DND-41 (cell line): ENCODE measurements around the gene STOML2.
A peak's percentile ranks its signal among the peaks of the same experiment; 100 is the strongest.

Source experiments
- ATAC-seq: fragments of 200-7000 bp; cut with Tn5 transposase; 3 replicates; pipeline ENCODE4 v1.9.1; 2021; ENCODE audit warnings: low read depth; ENCODE audit not compliant: insufficient read depth
- DNase-seq: peaks from one replicate; pipeline ENCODE4 v3.0.0-alpha.2; 2020
- H2AFZ ChIP-seq: 2 replicates; pipeline ENCODE4 v1.6.0; 2012; ENCODE audit warnings: low read depth, low read length
- H3K27ac ChIP-seq: 2 replicates; pipeline ENCODE4 v1.5.1; 2012; ENCODE audit warnings: low read length, inconsistent platforms
- H3K27me3 ChIP-seq: fragments of 200-600 bp; sonication (generic); 2 replicates; pipeline ENCODE4 v1.6.0; 2012; ENCODE audit warnings: low read length, mild to moderate bottlenecking, inconsistent platforms; ENCODE audit not compliant: insufficient read depth, poor library complexity
- H3K36me3 ChIP-seq: 2 replicates; pipeline ENCODE4 v1.5.1; 2012; ENCODE audit warnings: low read length, inconsistent platforms; ENCODE audit not compliant: insufficient read depth
- H3K4me1 ChIP-seq: 2 replicates; pipeline ENCODE4 v1.5.1; 2012; ENCODE audit warnings: mild to moderate bottlenecking, low read length; ENCODE audit not compliant: insufficient read depth
- H3K4me2 ChIP-seq: 2 replicates; pipeline ENCODE4 v1.6.0; 2012; ENCODE audit warnings: mild to moderate bottlenecking, moderate library complexity, low read length, inconsistent platforms; ENCODE audit not compliant: insufficient read depth
- H3K4me3 ChIP-seq, 2 experiments: fragments of 200-600 bp in 1 of 2; shearing (Covaris generic) in 1 of 2; 2 replicates each; pipeline ENCODE4 v1.5.1; 2012 to 2016; ENCODE audit warnings: inconsistent platforms in 2 of 2, low read length in 2 of 2, mild to moderate bottlenecking in 2 of 2, low read depth in 1 of 2, moderate library complexity in 1 of 2
- H3K79me2 ChIP-seq: 2 replicates; pipeline ENCODE4 v1.6.0; 2012; ENCODE audit warnings: low read length, inconsistent platforms; ENCODE audit not compliant: insufficient read depth
- H3K9ac ChIP-seq: 2 replicates; pipeline ENCODE4 v1.6.0; 2012; ENCODE audit warnings: low read depth, mild to moderate bottlenecking, inconsistent platforms, low read length, moderate library complexity
- H3K9me3 ChIP-seq: 2 replicates; pipeline ENCODE4 v1.5.1; 2012; ENCODE audit warnings: low read length, moderate library complexity, mild to moderate bottlenecking, inconsistent platforms; ENCODE audit not compliant: insufficient read depth, severe bottlenecking
- H4K20me1 ChIP-seq: 2 replicates; pipeline ENCODE4 v1.6.0; 2012; ENCODE audit warnings: low read length; ENCODE audit not compliant: insufficient read depth
- CTCF ChIP-seq: IDR thresholded peaks from 2 replicates; pipeline ENCODE4 v1.5.1; 2012; ENCODE audit warnings: borderline replicate concordance, low read length, moderate library complexity, mild to moderate bottlenecking; ENCODE audit not compliant: poor library complexity, severe bottlenecking; ENCODE audit errors: extremely low read depth
- EZH2 ChIP-seq: IDR thresholded peaks from 3 replicates; pipeline ENCODE4 v1.6.1; 2012; ENCODE audit warnings: borderline replicate concordance, low read depth, mild to moderate bottlenecking, moderate library complexity, low read length, inconsistent platforms; ENCODE audit not compliant: severe bottlenecking

Gene STOML2

GRCh38 chr9:35056571-35057270 lies 46.2 kb downstream of the STOML2 start:
- Histone ChIP-seq H3K4me1 (no peaks in the 10 kb centered on the region), H4K20me1 (peaks cover 24% of the 10 kb centered on the region; the same call in 1 of the 2 replicates), H3K9me3 (no peaks in the 10 kb centered on the region), H3K27ac (no peak overlapping the region), H3K36me3 (peaks cover 86% of the 10 kb centered on the region), H2AFZ (no peak overlapping the region), H3K27me3 (no peaks in the 10 kb centered on the region), H3K4me3 (no peak overlapping the region), H3K9ac (no peak overlapping the region), H3K79me2 (no peaks in the 10 kb centered on the region), H3K4me2 (no peak overlapping the region)
- DNase-seq (no peak), ATAC-seq (0 out of 3 replicates have a peak, but pooled peaks have one; percentile 13)
- TF ChIP-seq CTCF (no peak), EZH2 (no peak)

DNA sequence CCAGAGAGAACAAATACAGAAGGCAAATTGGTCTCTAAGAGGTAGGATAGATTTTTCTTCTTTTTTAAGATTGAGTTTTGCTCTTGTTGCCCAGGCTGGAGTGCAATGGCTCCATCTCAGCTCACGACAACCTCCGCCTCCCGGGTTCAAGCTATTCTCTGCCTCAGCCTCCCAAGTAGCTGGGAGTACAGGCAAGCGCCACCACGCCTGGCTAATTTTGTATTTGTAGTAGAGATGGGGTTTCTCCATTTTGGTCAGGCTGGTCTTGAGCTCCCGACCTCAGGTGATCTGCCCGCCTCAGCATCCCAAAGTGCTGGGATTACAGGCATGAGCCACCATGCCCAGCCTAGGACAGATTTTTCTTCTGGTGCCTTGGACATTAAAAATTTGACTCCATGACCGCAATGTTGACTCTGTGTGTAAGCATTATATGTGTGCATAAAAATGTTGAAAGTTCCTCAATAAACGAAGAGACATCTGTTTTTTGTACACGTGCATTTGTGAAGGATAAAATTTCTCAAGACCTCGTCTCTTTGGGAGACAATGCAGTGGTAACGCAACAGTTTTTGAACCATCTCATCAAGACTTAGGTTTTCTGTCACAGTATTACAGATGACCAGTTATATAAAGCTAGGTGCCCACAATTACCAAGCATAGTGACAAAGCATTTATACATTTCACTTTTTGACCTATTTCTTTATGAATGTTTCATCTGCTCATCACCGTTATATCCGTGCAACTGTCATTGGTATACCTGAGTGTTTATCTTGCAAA lies 47.9 kb downstream of the STOML2 start:
- H3K27ac ChIP-seq = no peak overlapping the region
- DNase-seq = no peak
- H3K36me3 ChIP-seq = peaks cover 74% of the 10 kb centered on the region
- H3K9ac ChIP-seq = no peak overlapping the region
- H2AFZ ChIP-seq = no peak overlapping the region
- TF ChIP-seq CTCF = no peak
- TF ChIP-seq EZH2 = no peak
- no peak for ATAC-seq
- peaks cover 12% of the 10 kb centered on the region; the same call in 1 of the 2 replicates for H4K20me1 ChIP-seq
- no peak overlapping the region for H3K4me3 ChIP-seq
- H3K9me3 ChIP-seq = no peaks in the 10 kb centered on the region
- no peaks in the 10 kb centered on the region for H3K79me2 ChIP-seq
- H3K4me2 ChIP-seq = no peak overlapping the region
- no peaks in the 10 kb centered on the region for H3K27me3 ChIP-seq
- no peaks in the 10 kb centered on the region for H3K4me1 ChIP-seq

- H3K27ac ChIP-seq = no peak overlapping the region
- H3K4me3 ChIP-seq = no peak overlapping the region
- peaks cover 68% of the 10 kb centered on the region for H3K36me3 ChIP-seq
- no peaks in the 10 kb centered on the region for H3K4me1 ChIP-seq
- H3K4me2 ChIP-seq = no peak overlapping the region
- no peaks in the 10 kb centered on the region for H3K27me3 ChIP-seq
- no peaks in the 10 kb centered on the region for H3K9me3 ChIP-seq
- no peak for TF ChIP-seq CTCF
- no peak for TF ChIP-seq EZH2
- DNase-seq (no peak), ATAC-seq (peak; percentile 23; the same call in 1 of the 3 replicates)
- no peak overlapping the region for H3K9ac ChIP-seq
- H2AFZ ChIP-seq = no peak overlapping the region
- peaks cover 5% of the 10 kb centered on the region; the same call in 1 of the 2 replicates for H4K20me1 ChIP-seq
- no peaks in the 10 kb centered on the region for H3K79me2 ChIP-seq
These were observed 48.6 kb downstream of the STOML2 start for GRCh38 chr9:35054185-35054835.
